H1 (cell line): ENCODE data around the gene BCAS3. TPM values are rescaled to one million over a fixed set of nuclear protein-coding genes. Genes with fewer than 3 reads are reported as not detected.

Experiments
- CTCF ChIA-PET: fragments of 300-600 bp; sonication (Branson Sonifier 250); formaldehyde crosslinking; loops from one replicate; lab custom pipeline; 2021; ENCODE audit not compliant: partially characterized antibody; lab: Charles Lee
- POLR2A ChIA-PET: fragments of 300-600 bp; sonication (Branson Sonifier 250); formaldehyde crosslinking; loops from one replicate; lab custom pipeline; 2021; ENCODE audit warnings: inconsistent platforms; ENCODE audit not compliant: partially characterized antibody; lab: Charles Lee
- DNase-seq, 2 experiments: peaks; one replicate each; pipeline versions ENCODE4 v3.0.0 to v3.0.0-alpha.2; 2010 to 2022; ENCODE audit warnings: low spot score in 2 of 2, low read depth in 1 of 2, mixed read lengths in 1 of 2
- FAIRE-seq: peaks from 2 replicates; lab custom pipeline; 2011; peaks lifted over from hg19 to GRCh38; lab: Jason Lieb, UNC
- H2AFZ ChIP-seq: 2 replicates; pipeline ENCODE4 v1.8.1; 2012; ENCODE audit warnings: low read length, inconsistent platforms
- H2AK5ac ChIP-seq: 2 replicates; pipeline ENCODE4 v1.6.1; 2013; ENCODE audit warnings: low read depth, low read length
- H2BK120ac ChIP-seq: replicated peaks from 2 replicates; pipeline ENCODE3; 2013; ENCODE audit warnings: low read depth, low read length, inconsistent platforms
- H2BK12ac ChIP-seq: 2 replicates; pipeline ENCODE4 v1.6.1; 2013; ENCODE audit warnings: low read depth, low read length
- H2BK15ac ChIP-seq: 2 replicates; pipeline ENCODE4 v1.6.1; 2013; ENCODE audit warnings: low read length
- H2BK20ac ChIP-seq: 2 replicates; pipeline ENCODE4 v1.6.1; 2013; ENCODE audit warnings: low read length
- H2BK5ac ChIP-seq: 2 replicates; pipeline ENCODE4 v1.6.1; 2013; ENCODE audit warnings: low read depth, low read length
- H3K14ac ChIP-seq: 2 replicates; pipeline ENCODE4 v1.6.1; 2013; ENCODE audit warnings: inconsistent platforms; ENCODE audit not compliant: insufficient read length
- H3K18ac ChIP-seq: 2 replicates; pipeline ENCODE4 v1.6.1; 2013; ENCODE audit warnings: low read length; ENCODE audit errors: extremely low read depth
- H3K23ac ChIP-seq: 2 replicates; pipeline ENCODE4 v1.6.1; 2013; ENCODE audit warnings: inconsistent platforms; ENCODE audit not compliant: insufficient read length
- H3K23me2 ChIP-seq: 2 replicates; pipeline ENCODE4 v1.6.1; 2013; ENCODE audit warnings: low read depth, low read length
- H3K27ac ChIP-seq: 2 replicates; pipeline ENCODE4 v1.6.1; 2011; ENCODE audit warnings: low read depth, low read length, inconsistent platforms
- H3K27me3 ChIP-seq, 4 experiments: replicated peaks in 1 of 4; 1 replicate in 1 of 4; 2 replicates in 3 of 4; pipeline versions ENCODE4 v1.6.1 to v1.8.1; 2011 to 2013; ENCODE audit warnings: low read length in 3 of 4, mild to moderate bottlenecking in 3 of 4, inconsistent platforms in 2 of 4, mixed read lengths in 2 of 4, moderate library complexity in 1 of 4; ENCODE audit not compliant: control insufficient read depth in 3 of 4, insufficient read depth in 3 of 4; ENCODE audit errors: extremely low read depth in 1 of 4
- H3K36me3 ChIP-seq, 4 experiments: 2 replicates each; pipeline versions ENCODE4 v1.6.1 to v1.8.1; 2011 to 2013; ENCODE audit warnings: mild to moderate bottlenecking in 4 of 4, low read length in 3 of 4, moderate library complexity in 2 of 4, control low read depth in 1 of 4, inconsistent platforms in 1 of 4; ENCODE audit not compliant: insufficient read depth in 4 of 4, control insufficient read depth in 2 of 4
- H3K4ac ChIP-seq: replicated peaks from 2 replicates; pipeline ENCODE3; 2013; ENCODE audit warnings: low read length, low read depth, mixed read lengths, inconsistent platforms; ENCODE audit not compliant: insufficient read length
- H3K4me1 ChIP-seq, 4 experiments: replicated peaks in 1 of 4; 1 replicate in 1 of 4; 2 replicates in 3 of 4; pipeline versions ENCODE4 v1.6.1 to v1.8.1; 2011 to 2013; ENCODE audit warnings: low read length in 3 of 4, inconsistent platforms in 2 of 4, mixed read lengths in 1 of 4; ENCODE audit not compliant: insufficient read depth in 4 of 4, control insufficient read depth in 3 of 4
- H3K4me2 ChIP-seq, 2 experiments: 2 replicates each; pipeline versions ENCODE4 v1.6.1 to v1.8.1; 2011 to 2013; ENCODE audit warnings: low read depth in 2 of 2, low read length in 2 of 2, control low read depth in 1 of 2, inconsistent platforms in 1 of 2, mild to moderate bottlenecking in 1 of 2; ENCODE audit not compliant: insufficient read depth in 1 of 2
- H3K4me3 ChIP-seq, 4 experiments: fragments of 200-600, 300-600 bp in 1 of 4; sonication (generic), shearing (Covaris generic), sonication (Bioruptor Twin) in 1 of 4; 2 replicates each; pipeline versions ENCODE4 v1.5.1 to v1.8.1; 2011 to 2016; ENCODE audit warnings: low read length in 4 of 4, low read depth in 3 of 4, control low read depth in 2 of 4, inconsistent platforms in 2 of 4, mild to moderate bottlenecking in 2 of 4, mixed read lengths in 1 of 4, moderate library complexity in 1 of 4; ENCODE audit not compliant: insufficient read depth in 2 of 4; ENCODE audit errors: extremely low read depth in 1 of 4
- H3K56ac ChIP-seq: replicated peaks from 2 replicates; pipeline ENCODE3; 2013; ENCODE audit warnings: low read depth, mild to moderate bottlenecking, mixed read lengths, low read length, inconsistent platforms; ENCODE audit not compliant: insufficient read length
- H3K79me1 ChIP-seq: 2 replicates; pipeline ENCODE4 v1.6.1; 2013; ENCODE audit warnings: low read depth, low read length, control low read depth
- H3K79me2 ChIP-seq, 2 experiments: 2 replicates each; pipeline versions ENCODE4 v1.6.1 to v1.8.1; 2012 to 2013; ENCODE audit warnings: low read length in 2 of 2, mild to moderate bottlenecking in 2 of 2, inconsistent platforms in 1 of 2; ENCODE audit not compliant: insufficient read depth in 2 of 2, control insufficient read depth in 1 of 2
- H3K9ac ChIP-seq, 4 experiments: replicated peaks in 1 of 4; 1 replicate in 1 of 4; 2 replicates in 3 of 4; pipeline versions ENCODE4 v1.6.1 to v1.8.1; 2011 to 2013; ENCODE audit warnings: low read depth in 3 of 4, low read length in 3 of 4, control low read depth in 2 of 4, mild to moderate bottlenecking in 2 of 4, moderate library complexity in 2 of 4, inconsistent platforms in 1 of 4; ENCODE audit errors: extremely low read depth in 1 of 4
- H3K9me3 ChIP-seq, 2 experiments: 2 replicates each; pipeline versions ENCODE4 v1.6.1 to v1.8.1; 2012 to 2013; ENCODE audit warnings: mild to moderate bottlenecking in 2 of 2, moderate library complexity in 2 of 2, control low read depth in 1 of 2, inconsistent platforms in 1 of 2, low read depth in 1 of 2, low read length in 1 of 2, mixed read lengths in 1 of 2; ENCODE audit not compliant: insufficient read depth in 2 of 2
- H4K20me1 ChIP-seq, 2 experiments: replicated peaks in 1 of 2; 2 replicates each; pipeline versions ENCODE3 to v1.8.1; 2011 to 2013; ENCODE audit warnings: inconsistent platforms in 2 of 2, low read length in 2 of 2, mild to moderate bottlenecking in 1 of 2; ENCODE audit not compliant: insufficient read depth in 2 of 2, control insufficient read depth in 1 of 2
- H4K5ac ChIP-seq: 2 replicates; pipeline ENCODE4 v1.6.1; 2013; ENCODE audit warnings: low read length, low read depth, mixed read lengths, inconsistent platforms; ENCODE audit not compliant: insufficient read length
- H4K8ac ChIP-seq: 2 replicates; pipeline ENCODE4 v1.8.0; 2013; ENCODE audit warnings: mild to moderate bottlenecking, moderate library complexity, low read length, inconsistent platforms; ENCODE audit not compliant: insufficient read depth; ENCODE audit errors: extremely low read depth
- H4K91ac ChIP-seq: replicated peaks from 2 replicates; pipeline ENCODE3; 2013; ENCODE audit warnings: low read length, mixed read lengths, inconsistent platforms; ENCODE audit not compliant: insufficient read length
- CHD2 ChIP-seq: IDR thresholded peaks from 2 replicates; pipeline ENCODE4 v1.6.1; 2012; ENCODE audit warnings: low read length, improper control_type of control experiment
- GABPA ChIP-seq: IDR thresholded peaks from 2 replicates; pipeline ENCODE4 v1.6.1; 2011; ENCODE audit warnings: mild to moderate bottlenecking, low read length, moderate library complexity, borderline replicate concordance; ENCODE audit not compliant: insufficient read depth
- GTF2F1 ChIP-seq: IDR thresholded peaks from 2 replicates; pipeline ENCODE4 v1.6.1; 2012; ENCODE audit warnings: low read depth, low read length, improper control_type of control experiment, borderline replicate concordance
- KDM1A ChIP-seq: fragments of 200-600, 300-600 bp; sonication (generic); IDR thresholded peaks from 2 replicates; pipeline ENCODE4 v1.7.1; 2016; ENCODE audit warnings: mild to moderate bottlenecking, low read length, borderline replicate concordance
- KDM4A ChIP-seq: IDR thresholded peaks from one replicate; pipeline ENCODE4 v1.7.1; 2012; ENCODE audit warnings: low read depth, mild to moderate bottlenecking, moderate library complexity, low read length, inconsistent platforms; ENCODE audit not compliant: severe bottlenecking
- POLR2A ChIP-seq, 2 experiments: IDR thresholded peaks; 1 replicate in 1 of 2; 2 replicates in 1 of 2; pipeline ENCODE4 v1.6.1; 2011; ENCODE audit warnings: low read depth in 2 of 2, low read length in 2 of 2, mild to moderate bottlenecking in 2 of 2; ENCODE audit errors: control extremely low read depth in 1 of 2
- RBBP5 ChIP-seq: IDR thresholded peaks from 2 replicates; pipeline ENCODE4 v1.7.1; 2012; ENCODE audit warnings: low read depth, mild to moderate bottlenecking, inconsistent platforms, low read length, moderate library complexity, borderline replicate concordance
- SIRT6 ChIP-seq: IDR thresholded peaks from one replicate; pipeline ENCODE4 v1.7.1; 2012; ENCODE audit warnings: low read length, inconsistent platforms
- TEAD4 ChIP-seq: IDR thresholded peaks from 2 replicates; pipeline ENCODE4 v1.6.1; 2012; ENCODE audit warnings: low read depth, low read length, inconsistent platforms, mixed read lengths
- WGBS, 2 experiments: shearing (Covaris generic) in 1 of 2; methylation state at CpG; one replicate each; pipeline versions ENCODE4 v1.1.6 to v1.1.7; 2013 to 2015; ENCODE audit warnings: low lambda C conversion rate in 2 of 2, mixed read lengths in 2 of 2, inconsistent platforms in 1 of 2, low coverage in 1 of 2, missing lambda C conversion rate in 1 of 2; ENCODE audit not compliant: insufficient replicate concordance in 2 of 2, insufficient coverage in 1 of 2, insufficient read length in 1 of 2; ENCODE audit errors: extremely low coverage in 1 of 2, missing lambda C conversion rate in 1 of 2; 5-methylcytosine and 5-hydroxymethylcytosine counted together
- polyA plus RNA-seq, 7 experiments: library from polyadenylated mRNA; depleted of rRNA in 3 of 7; stranded (reverse) in 5 of 7; unstranded in 2 of 7; fragments of >200 nt in 5 of 7; fragments of 200-250 nt in 2 of 7; gene quantifications; 1 replicate in 5 of 7; 2 replicates in 1 of 7; 4 replicates in 1 of 7; pipeline versions ENCODE4 v1.2.1 to v1.2.3, GENCODE V29; 2011 to 2013; ENCODE audit warnings: missing spikeins in 2 of 7, mixed read lengths in 2 of 7
- total RNA-seq: library from RNA; stranded (reverse); fragmentation: NEBNext Ultra II Directional; extraction: Animal tissue kit (Norgen Biotek cat#: 25700); gene quantifications from 2 replicates; pipeline ENCODE4 v1.2.1, GENCODE V29; 2021
- TF ChIP-seq, protein P1 (sequence below): IDR thresholded peaks from 2 replicates; pipeline ENCODE4 v1.6.1; 2011; ENCODE audit warnings: low read depth, mild to moderate bottlenecking, low read length; ENCODE audit not compliant: insufficient read depth
- TF ChIP-seq, protein P2 (sequence below): IDR thresholded peaks from 2 replicates; pipeline ENCODE4 v1.6.1; 2012; ENCODE audit warnings: inconsistent platforms

Gene BCAS3
- total and polyA plus RNA-seq, 2 of the 8 experiments (the other 6 are each of a cell fraction or from before 2014, with no cell fraction given): 9.9 to 13.3 TPM

DNA sequence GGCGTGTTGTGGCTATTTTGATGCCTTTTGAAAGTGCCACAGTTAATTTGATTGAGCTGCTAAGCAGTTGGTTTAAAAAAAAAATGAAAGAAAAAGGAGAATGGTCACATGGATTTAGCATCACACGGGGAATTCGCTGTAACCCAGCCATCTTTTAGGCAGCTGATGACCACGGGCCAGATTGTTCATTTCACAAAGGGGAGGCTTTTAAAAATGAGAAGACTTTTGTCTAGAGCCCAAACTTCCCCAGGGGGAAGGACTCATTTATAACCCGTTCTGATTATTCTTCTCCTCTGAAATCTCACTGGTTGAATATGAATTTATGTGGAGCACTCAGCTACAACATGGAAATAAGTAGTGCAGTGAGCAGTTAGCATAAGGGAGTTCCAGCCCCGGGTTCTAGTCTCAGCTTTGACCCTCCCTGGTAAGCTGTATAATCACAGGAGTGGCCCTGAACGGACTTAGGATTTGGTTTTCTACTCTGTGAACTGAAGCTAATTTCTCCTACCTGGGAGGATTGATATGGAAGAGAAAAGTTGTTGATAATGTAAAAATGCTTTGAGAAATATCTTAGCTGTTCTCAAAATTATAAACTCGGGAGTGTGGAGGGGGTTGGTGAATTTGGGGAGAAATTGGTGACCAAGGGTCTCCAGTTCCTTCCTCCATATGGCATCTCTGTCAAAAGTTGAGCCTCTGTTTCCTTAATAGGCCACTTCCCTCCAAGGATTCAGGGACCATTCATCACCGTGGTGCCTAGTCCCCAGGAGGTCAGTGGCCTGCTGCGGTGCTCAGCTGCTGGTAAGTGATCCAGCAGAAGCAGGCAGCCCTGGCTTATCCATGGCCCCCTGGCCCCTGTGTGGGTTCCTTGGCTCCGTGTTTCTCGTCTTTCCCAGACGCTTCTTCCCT lies 645.6 kb downstream of the BCAS3 start:
- no peaks in the 10 kb centered on the region for H3K23me2 ChIP-seq
- ChIA-PET CTCF (interaction anchor here (0.6 to 2.0 kb wide), 7 partner anchors 13 to 1744 kb away, joined by 3 to 9 read pairs (median 3); no protein-coding TSS in a partner anchor), POLR2A (no interaction called here)
- H2AFZ ChIP-seq: no peak overlapping the region
- no peak for DNase-seq
- no peak overlapping the region for H4K91ac ChIP-seq
- 78% methylated on average over 13 of the region's 13 CpGs; no CpG with 5 or more reads in 1 of the 2 experiments for WGBS, 2 experiments
- no peak overlapping the region for H4K5ac ChIP-seq
- no peaks in the 10 kb centered on the region for H3K9me3 ChIP-seq
- no peak overlapping the region for H3K4me2 ChIP-seq
- H3K27ac ChIP-seq: no peak overlapping the region
- no peak overlapping the region for H3K4ac ChIP-seq
- no peak for FAIRE-seq
- H2BK120ac ChIP-seq: no peak overlapping the region
- H3K79me1 ChIP-seq: no peaks in the 10 kb centered on the region
- no peaks in the 10 kb centered on the region; a peak in 1 of 8 replicates for H3K36me3 ChIP-seq
- no peaks in the 10 kb centered on the region for H3K27me3 ChIP-seq
- H4K20me1 ChIP-seq: no peaks in the 10 kb centered on the region
- H3K14ac ChIP-seq: no peak overlapping the region
- H3K56ac ChIP-seq: no peak overlapping the region
- H2BK5ac ChIP-seq: no peak overlapping the region
- peaks cover 0 to 11% (median 4%) of the 10 kb centered on the region in 4 experiments; a peak in 5 of 7 replicates for H3K4me1 ChIP-seq
- H3K18ac ChIP-seq: no peak overlapping the region; the same call in 1 of the 2 replicates
- no peak overlapping the region for H3K4me3 ChIP-seq
- H3K9ac ChIP-seq: no peak overlapping the region
- no peak overlapping the region for H4K8ac ChIP-seq
- H2AK5ac ChIP-seq: no peak overlapping the region
- no peak overlapping the region for H2BK20ac ChIP-seq
- H2BK15ac ChIP-seq: no peak overlapping the region
- no peaks in the 10 kb centered on the region for H3K79me2 ChIP-seq
- H2BK12ac ChIP-seq: peak overlapping the region; percentile 1; the same call in 1 of the 2 replicates
- H3K23ac ChIP-seq: no peak overlapping the region
- TF ChIP-seq KDM1A: no peak
- TF ChIP-seq, protein P1, sequence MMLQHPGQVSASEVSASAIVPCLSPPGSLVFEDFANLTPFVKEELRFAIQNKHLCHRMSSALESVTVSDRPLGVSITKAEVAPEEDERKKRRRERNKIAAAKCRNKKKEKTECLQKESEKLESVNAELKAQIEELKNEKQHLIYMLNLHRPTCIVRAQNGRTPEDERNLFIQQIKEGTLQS: no peak
- TF ChIP-seq, protein P2, sequence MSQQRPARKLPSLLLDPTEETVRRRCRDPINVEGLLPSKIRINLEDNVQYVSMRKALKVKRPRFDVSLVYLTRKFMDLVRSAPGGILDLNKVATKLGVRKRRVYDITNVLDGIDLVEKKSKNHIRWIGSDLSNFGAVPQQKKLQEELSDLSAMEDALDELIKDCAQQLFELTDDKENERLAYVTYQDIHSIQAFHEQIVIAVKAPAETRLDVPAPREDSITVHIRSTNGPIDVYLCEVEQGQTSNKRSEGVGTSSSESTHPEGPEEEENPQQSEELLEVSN: no peak
- no peak for TF ChIP-seq CHD2
- no peak for TF ChIP-seq GABPA
- no peak for TF ChIP-seq POLR2A (IDR thresholded peaks at IDR 0.05; ENCODE audit: control extremely low read depth in 1 of 2, low read depth in 2 of 2, low read length in 2 of 2)
- no peak for TF ChIP-seq SIRT6
- no peak for TF ChIP-seq RBBP5
- no peak for TF ChIP-seq GTF2F1
- TF ChIP-seq KDM4A: no peak
- TF ChIP-seq TEAD4: no peak
